Right atrium auricular region (tissue), 2 donors: ENCODE data around the gene ZNF584. TPM values are rescaled to one million over a fixed set of nuclear protein-coding genes. Genes with fewer than 3 reads are reported as not detected.

ENCODE experiments used
- DNase-seq: peaks from one replicate; pipeline ENCODE4 v3.0.0-alpha.2; 2019; ENCODE audit warnings: low spot score
- H3K27ac ChIP-seq, 2 donors: fragments of 200-600 bp; sonication (generic); 1 replicate in 1 of 2; 2 replicates in 1 of 2; pipeline ENCODE4 v1.5.1; 2016 to 2019
- H3K27me3 ChIP-seq, 2 donors: fragments of 200-600 bp; sonication (generic); one replicate each; pipeline versions ENCODE4 v1.5.1 to v1.6.0; 2017 to 2019
- H3K36me3 ChIP-seq: fragments of 200-600 bp; sonication (generic); one replicate; pipeline ENCODE4 v1.5.1; 2016
- H3K4me1 ChIP-seq, 2 donors: fragments of 200-600 bp; sonication (generic); one replicate each; pipeline versions ENCODE4 v1.5.1 to v1.6.0; 2017 to 2019
- H3K4me3 ChIP-seq, 2 donors: fragments of 200-600 bp; sonication (generic); 1 replicate in 1 of 2; 2 replicates in 1 of 2; pipeline ENCODE4 v1.5.1; 2017 to 2019; ENCODE audit warnings: mild to moderate bottlenecking in 1 of 2, moderate library complexity in 1 of 2
- H3K9me3 ChIP-seq, 2 donors: fragments of 200-600 bp; sonication (generic); one replicate each; pipeline ENCODE4 v1.5.1; 2019
- total RNA-seq, 2 donors: library from RNA; depleted of rRNA; stranded (reverse); fragments of >200 nt; gene quantifications; one replicate each; pipeline ENCODE4 v1.1.0, GENCODE V29; 2016
- TF ChIP-seq, protein P1 (sequence below), 2 donors: fragments of 200-600 bp; sonication (generic); IDR thresholded peaks; one replicate each; pipeline ENCODE4 v1.5.1; 2019; ENCODE audit warnings: antibody characterized with exemption in 2 of 2

ZNF584 gene
- total RNA-seq, 2 donors from 2014 or later: 17.4 to 18.5 TPM

DNA sequence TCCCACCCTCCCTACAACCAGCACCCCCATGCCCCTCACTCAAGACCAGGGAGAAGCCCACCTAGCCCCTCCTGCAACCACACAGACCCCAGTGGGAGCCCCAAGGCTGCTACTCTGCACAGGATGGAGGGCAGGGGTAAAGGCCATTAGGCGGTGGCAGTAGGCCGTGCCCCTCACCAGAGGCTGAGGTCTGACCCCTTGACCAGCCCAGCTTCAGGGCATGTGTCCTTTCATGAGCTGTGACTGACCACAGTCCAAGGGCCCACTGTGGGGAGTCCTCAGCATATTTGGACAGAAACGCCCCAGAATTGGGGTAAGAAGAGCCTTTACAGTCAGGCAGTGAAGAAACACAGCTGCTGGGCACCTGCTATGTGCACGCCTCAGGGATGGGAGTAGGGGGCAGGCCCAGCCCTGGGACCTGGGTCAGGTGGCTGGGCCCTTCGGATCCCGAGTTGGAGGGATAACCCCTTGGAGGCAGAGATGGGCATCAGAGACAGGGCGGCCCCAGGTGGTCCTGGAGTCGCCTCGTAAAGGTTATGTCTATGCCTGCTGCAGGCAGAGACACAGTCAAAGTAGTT, 23.0 kb upstream of the ZNF584 start:
- TF ChIP-seq, protein P1, sequence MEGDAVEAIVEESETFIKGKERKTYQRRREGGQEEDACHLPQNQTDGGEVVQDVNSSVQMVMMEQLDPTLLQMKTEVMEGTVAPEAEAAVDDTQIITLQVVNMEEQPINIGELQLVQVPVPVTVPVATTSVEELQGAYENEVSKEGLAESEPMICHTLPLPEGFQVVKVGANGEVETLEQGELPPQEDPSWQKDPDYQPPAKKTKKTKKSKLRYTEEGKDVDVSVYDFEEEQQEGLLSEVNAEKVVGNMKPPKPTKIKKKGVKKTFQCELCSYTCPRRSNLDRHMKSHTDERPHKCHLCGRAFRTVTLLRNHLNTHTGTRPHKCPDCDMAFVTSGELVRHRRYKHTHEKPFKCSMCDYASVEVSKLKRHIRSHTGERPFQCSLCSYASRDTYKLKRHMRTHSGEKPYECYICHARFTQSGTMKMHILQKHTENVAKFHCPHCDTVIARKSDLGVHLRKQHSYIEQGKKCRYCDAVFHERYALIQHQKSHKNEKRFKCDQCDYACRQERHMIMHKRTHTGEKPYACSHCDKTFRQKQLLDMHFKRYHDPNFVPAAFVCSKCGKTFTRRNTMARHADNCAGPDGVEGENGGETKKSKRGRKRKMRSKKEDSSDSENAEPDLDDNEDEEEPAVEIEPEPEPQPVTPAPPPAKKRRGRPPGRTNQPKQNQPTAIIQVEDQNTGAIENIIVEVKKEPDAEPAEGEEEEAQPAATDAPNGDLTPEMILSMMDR (IDR thresholded peaks at IDR 0.05): no peak
- peaks cover 0 to 34% of the 10 kb centered on the region in 2 donors for H3K4me1 ChIP-seq
- DNase-seq: no peak
- peak overlapping the region in 1 of 2 donors; percentile 78 for H3K4me3 ChIP-seq
- peaks cover 21% of the 10 kb centered on the region for H3K36me3 ChIP-seq
- peak overlapping the region; percentile 97 to 99 for H3K27ac ChIP-seq
- H3K9me3 ChIP-seq: no peaks in the 10 kb centered on the region
- no peaks in the 10 kb centered on the region for H3K27me3 ChIP-seq

- Histone ChIP-seq H3K4me3 (peak overlapping the region; percentile 62 to 78), H3K9me3 (no peaks in the 10 kb centered on the region), H3K27ac (peak overlapping the region; percentile 97 to 99), H3K36me3 (peaks cover 27% of the 10 kb centered on the region), H3K4me1 (peaks cover 0 to 34% of the 10 kb centered on the region in 2 donors), H3K27me3 (no peaks in the 10 kb centered on the region)
- TF ChIP-seq, protein P1 (IDR thresholded peaks at IDR 0.05): no peak
- DNase-seq: no peak
These were observed 22.4 kb upstream of the ZNF584 start for GRCh38 chr19:58385891-58386575.

DNA sequence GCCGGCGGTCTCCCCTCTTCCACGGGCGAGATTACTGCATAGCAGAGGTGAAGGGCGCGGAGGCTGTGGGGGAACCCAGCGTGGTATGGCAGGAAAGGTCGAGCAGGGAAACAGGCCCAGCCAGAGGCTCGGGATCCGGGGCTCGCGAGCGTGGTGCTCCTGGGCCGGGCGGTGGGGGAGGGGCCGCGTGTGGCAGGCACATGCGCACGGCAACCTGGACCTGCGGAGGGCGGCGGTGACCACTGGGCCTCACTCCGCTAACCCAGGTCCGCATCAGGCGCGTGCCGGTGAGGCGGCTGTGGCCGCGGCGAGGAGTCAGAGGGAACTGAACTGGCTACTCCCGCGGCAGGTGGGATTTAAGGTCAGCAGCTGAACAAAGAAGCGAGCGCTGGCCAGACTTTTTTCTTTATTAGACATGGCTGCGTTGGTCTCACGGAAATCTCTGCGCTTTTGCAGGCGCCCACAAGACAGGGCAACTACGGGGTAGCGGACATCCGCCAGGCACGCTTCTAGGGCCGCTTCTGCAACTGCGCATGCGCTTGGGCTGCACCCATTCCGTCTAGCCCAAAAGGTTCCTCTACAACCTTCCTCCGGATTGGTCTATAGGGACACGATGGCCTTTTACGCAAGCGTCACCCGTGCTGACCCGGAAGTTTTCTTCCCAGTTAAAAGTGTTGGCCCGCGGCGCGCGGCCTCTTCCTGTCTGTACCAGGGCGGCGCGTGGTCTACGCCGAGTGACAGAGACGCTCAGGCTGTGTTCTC, 21.7 kb upstream of the ZNF584 start, which contains the start of gene RPS5:
Gene RPS5 (plus strand): TSS at position 694 of the 762 bp plus-strand sequence. CDS start 869 bp downstream, outside the sequence.
- DNase-seq: peak; percentile 99

GRCh38 chr19:58387338-58388174, 20.9 kb upstream of the ZNF584 start:
- H3K27me3 ChIP-seq: no peaks in the 10 kb centered on the region
- H3K4me1 ChIP-seq: peaks cover 0 to 23% of the 10 kb centered on the region in 2 donors
- no peaks in the 10 kb centered on the region for H3K9me3 ChIP-seq
- H3K36me3 ChIP-seq: peaks cover 31% of the 10 kb centered on the region
- peak overlapping the region; percentile 62 to 78 for H3K4me3 ChIP-seq
- H3K27ac ChIP-seq: peak overlapping the region; percentile 97 to 99
- DNase-seq: no peak
- TF ChIP-seq, protein P1 (IDR thresholded peaks at IDR 0.05): no peak

More for the DNA sequence above, 21.7 kb upstream of the ZNF584 start, which contains the start of gene RPS5:
- Histone ChIP-seq H3K27ac (peak within 1 kb of the TSS; percentile 97 to 99), H3K4me1 (peaks cover 0 to 29% of the 10 kb centered on the region in 2 donors), H3K4me3 (peak within 1 kb of the TSS; percentile 62 to 78), H3K9me3 (no peaks in the 10 kb centered on the region), H3K36me3 (peaks cover 31% of the 10 kb centered on the region), H3K27me3 (no peaks in the 10 kb centered on the region)
- TF ChIP-seq, protein P1 (IDR thresholded peaks at IDR 0.05): no peak

DNA sequence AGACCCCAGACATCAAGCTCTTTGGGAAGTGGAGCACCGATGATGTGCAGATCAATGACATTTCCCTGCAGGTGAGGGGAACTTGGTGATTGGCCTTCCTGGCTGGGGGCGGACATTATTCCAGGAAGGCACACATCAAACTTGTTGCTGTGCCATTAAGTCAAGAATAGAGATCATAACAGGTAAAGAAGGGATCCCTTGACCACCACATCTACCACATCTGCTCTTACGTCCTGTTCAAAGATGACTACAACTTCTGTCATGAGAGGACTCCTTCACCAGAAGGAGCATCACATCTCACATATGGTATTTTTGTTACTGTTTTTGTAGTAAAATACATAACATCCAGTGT, 20.3 kb upstream of the ZNF584 start:
- peak overlapping the region in 1 of 2 donors; percentile 78 for H3K4me3 ChIP-seq
- H3K27me3 ChIP-seq: no peaks in the 10 kb centered on the region
- TF ChIP-seq, protein P1 (IDR thresholded peaks at IDR 0.05): no peak
- no peak overlapping the region for H3K27ac ChIP-seq
- no peak for DNase-seq
- H3K36me3 ChIP-seq: peaks cover 36% of the 10 kb centered on the region
- no peaks in the 10 kb centered on the region for H3K9me3 ChIP-seq
- H3K4me1 ChIP-seq: peaks cover 0 to 23% of the 10 kb centered on the region in 2 donors
